CD4-positive, alpha-beta T cell treated with Interleukin-6 at 100 ng/mL for 8 hours (primary cell): ENCODE data around the gene ZSCAN10.
A peak's percentile ranks its signal among the peaks of the same experiment; 100 is the strongest.

ENCODE experiments used
- DNase-seq: peaks from one replicate; pipeline ENCODE4 v3.0.0-alpha.2; 2020; ENCODE audit warnings: mixed read lengths, low spot score

ZSCAN10 gene

DNA sequence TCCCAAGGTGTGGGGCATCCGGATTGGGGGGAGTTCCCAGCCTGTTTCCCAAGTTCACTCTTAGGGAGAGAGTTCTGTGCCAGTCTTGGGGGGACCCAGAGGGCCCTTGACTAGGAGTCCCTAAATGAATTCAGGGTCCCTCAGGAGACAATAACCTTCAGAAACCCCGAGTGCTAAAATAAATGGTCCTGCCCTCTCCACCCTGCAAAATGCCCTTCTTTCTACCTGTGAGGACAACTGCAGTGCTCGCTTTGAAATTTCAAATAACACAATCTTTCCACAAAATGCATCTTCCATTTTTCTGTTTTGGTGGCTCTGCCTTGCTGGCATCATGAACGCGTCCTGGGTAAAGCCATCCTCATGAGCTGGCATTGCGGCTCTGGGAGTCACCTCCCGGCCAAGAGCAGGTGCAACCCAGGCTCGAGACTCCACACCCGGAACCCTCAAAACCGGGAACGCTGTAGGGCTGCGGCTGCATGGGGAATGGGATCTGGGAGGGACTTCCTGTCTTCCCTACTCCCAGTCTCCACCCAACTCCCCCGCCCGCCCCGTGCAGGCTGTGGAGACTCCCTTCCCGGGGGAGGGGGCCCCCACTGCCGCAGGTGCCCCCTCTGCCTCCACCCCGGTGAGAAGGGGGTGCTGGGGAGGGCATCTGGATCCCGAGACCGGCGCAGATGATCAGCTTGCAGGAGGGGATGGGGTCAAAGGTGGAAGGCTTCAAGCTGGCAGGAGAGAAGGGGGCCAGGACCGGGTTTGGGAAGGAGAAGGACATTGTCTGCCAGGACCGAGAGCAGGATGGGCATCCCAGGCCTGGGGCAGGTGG lies 13.2 kb upstream of the ZSCAN10 start, which contains the start of gene ZNF205:
Gene ZNF205, plus strand, starts transcription at position 529 of the 823 bp plus-strand sequence. CDS start 845 bp downstream, outside the sequence.
- DNase-seq: no peak

GRCh38 chr16:3106205-3106928 lies 7.3 kb upstream of the ZSCAN10 start:
- peak; percentile 90 for DNase-seq

- peak; percentile 52 for DNase-seq
Observed at GRCh38 chr16:3101841-3102470, 2.9 kb upstream of the ZSCAN10 start.

GRCh38 chr16:3101018-3101840 lies 2.1 kb upstream of the ZSCAN10 start:
- DNase-seq: peak; percentile 65

- DNase-seq: peak; percentile 94
Observed at GRCh38 chr16:3099732-3100499, 822 bp upstream of the ZSCAN10 start.

DNA sequence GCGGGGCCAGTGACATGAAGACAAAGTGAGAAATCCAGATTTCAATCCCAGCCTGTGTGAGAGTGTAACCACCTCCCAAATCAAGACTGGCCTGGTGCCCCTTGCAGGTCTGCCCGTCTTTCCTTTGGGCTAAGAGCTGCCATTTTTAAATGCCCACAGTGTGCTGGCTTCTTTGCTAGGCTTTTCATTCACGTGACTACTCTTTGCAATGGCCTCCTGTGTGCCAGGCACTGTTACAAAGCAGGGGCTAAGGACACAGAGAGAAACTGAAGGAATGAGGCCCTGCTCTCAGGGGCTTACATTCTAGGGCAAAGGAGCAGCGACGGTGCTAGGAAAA lies 269 bp upstream of the ZSCAN10 start:
- DNase-seq: no peak

DNA sequence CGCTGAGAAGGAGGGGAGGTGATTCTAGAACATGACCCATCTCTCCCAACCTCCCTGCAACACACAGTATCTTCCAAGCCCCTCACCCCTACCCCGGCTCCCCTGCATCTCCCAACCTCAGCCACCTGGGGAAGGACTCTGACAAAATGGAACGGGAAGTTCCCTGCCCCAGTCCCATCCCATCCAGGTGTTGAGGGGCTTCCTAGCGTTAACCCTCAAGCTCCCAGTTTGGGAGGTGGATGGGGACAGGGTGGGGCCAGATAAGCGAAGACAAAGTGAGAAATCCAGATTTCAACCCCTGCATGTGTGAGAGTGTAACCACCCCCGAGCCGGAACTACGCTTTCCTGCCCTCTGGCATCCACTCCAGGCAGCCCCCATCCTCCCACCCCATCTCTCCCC lies 1.8 kb downstream of the ZSCAN10 start:
- no peak for DNase-seq

- no peak for DNase-seq
Observed at GRCh38 chr16:3096362-3096761, 2.7 kb downstream of the ZSCAN10 start.

DNA sequence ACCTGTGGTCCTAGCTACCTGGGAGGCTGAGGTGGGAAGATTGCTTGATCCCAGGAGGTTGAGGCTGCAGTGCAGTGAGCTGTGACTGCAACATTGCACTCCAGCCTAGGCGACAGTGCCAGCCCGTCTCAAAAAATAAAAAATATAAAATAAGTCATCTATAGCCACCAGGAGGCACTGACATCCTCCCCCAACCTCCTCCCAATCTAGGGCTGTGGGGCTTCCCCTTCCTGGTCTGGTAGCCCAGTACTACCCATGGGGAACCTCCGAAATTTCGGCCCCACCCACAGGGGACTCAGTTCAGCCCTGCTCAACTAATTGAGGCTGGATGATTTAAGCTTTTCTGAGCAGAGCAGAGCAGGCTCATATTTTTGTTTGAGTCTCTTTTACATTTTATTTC lies 3.2 kb downstream of the ZSCAN10 start:
- peak; percentile 74 for DNase-seq

DNA sequence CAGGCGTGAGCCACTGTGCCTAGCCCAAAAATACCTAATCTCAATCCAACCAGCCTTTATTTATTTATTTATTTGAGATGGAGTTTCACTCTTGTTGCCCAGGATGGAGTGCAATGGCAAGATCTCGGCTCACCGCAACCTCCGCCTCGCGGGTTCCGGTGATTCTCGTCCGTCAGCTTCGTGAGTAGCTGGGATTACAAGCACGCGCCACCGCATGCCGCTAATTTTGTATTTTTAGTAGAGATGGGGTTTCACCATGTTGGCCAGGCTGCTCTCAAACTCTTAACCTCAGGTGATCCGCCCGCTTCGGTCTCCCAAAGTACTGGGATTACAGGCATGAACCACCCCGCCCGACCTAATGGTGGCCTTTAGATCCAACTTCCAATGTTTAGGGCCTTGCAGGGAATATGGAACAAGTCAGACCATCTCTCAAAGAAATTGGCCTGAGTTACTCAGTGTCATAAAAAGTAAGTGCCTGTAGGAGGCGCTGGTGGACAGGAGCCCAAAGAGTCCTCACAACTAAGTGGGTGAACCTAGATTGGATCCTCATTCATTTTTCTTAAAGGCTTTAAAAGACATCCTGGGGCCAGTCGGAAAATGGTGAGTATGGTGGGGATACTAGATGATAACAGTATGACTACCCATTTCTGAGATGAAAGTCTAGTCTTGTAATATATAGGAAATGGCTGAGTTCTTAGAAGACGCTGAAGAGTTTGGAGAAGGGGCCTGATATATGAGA lies 4.6 kb downstream of the ZSCAN10 start:
- DNase-seq: peak; percentile 64

- DNase-seq: no peak
Observed at GRCh38 chr16:3092501-3092941, 6.6 kb downstream of the ZSCAN10 start.

- DNase-seq: no peak
Observed at GRCh38 chr16:3091551-3091950, 7.5 kb downstream of the ZSCAN10 start.

- no peak for DNase-seq
Observed at GRCh38 chr16:3089717-3090592, 9.1 kb downstream of the ZSCAN10 start.

DNA sequence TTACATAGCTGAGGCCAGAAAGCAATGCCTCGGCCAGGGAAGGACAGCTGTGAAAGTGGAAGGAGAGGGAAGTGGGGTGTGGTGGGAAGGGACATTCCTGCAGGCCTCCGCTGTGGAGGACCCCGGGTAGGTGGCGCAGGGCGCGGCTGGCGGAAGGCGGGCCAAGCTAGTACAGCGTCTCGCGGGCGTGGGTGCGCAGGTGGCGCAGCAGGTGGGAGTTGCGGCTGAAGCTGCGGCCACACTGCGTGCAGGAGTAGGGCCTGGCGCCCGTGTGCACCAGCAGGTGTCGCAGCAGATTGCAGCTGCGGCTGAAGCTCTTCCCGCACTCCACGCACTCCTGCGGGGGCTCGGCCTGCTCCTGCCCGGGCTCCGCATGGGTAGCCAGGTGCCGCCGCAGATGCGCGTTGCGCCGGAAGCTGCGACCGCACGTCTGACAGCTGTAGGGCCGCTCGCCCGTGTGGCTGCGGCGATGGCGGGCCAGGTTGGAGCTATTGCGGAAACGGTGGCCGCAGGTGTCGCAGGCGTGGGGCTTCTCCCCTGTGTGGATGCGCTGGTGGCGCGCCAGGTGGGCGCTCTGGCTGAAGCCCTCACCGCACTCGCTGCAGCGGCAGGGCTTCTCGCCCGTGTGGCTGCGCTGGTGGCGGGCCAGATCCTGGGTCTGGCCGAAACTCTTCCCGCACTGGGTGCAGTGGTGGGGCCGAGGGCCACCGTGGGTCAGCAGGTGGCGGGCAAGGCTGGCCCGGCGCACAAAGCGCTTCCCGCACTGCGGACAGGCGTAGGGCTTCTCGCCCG lies 10.0 kb downstream of the ZSCAN10 start:
- no peak for DNase-seq

GRCh38 chr16:3088450-3088849 lies 10.6 kb downstream of the ZSCAN10 start:
- no peak for DNase-seq

- DNase-seq: no peak
Observed at GRCh38 chr16:3087243-3088235, 11.6 kb downstream of the ZSCAN10 start.

DNA sequence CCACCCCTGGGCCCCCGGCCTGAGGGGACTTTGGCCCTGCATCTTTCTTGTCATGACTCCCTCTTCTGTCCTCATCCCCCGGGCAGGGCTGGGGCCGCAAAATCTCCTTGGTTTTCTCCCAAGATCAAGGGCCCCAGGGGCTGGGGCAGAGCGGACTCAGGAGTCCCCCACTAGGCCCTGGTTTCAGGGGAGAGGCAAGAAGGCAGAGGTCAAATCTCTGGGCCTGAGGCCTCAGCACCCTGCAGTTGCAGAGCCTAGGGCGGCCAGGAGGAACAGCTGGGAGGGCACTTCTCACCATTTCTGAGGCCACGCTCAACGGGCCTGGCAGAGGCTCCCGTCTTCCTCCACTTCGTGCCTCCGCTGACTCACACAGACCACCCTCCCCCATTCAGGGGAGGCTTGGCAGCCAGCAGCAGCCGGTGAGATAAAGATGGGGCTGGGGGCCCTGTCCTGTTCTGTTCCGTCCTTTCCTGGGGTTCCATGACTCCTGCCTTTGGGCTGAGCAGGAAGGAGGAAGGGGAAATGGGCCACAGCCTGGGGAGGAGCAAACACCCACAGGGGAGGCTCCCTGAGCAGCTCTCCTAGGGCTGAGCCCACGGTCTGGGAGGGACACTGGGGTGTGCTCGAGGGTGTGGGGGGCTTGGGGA lies 12.4 kb downstream of the ZSCAN10 start:
- DNase-seq: no peak
